ENCODE data around the gene EHBP1L1.
A peak's percentile ranks its signal among the peaks of the same experiment; 100 is the strongest.

GRCh38 chr11:65611028-65611757 is 35.3 kb downstream of the EHBP1L1 start:
- TF ChIP-seq CTCF (IDR thresholded peaks at IDR 0.05): no peak
- peak in 1 of 2 donors; percentile 28 for TF ChIP-seq POLR2AphosphoS5 (IDR thresholded peaks at IDR 0.05)
